CD4-positive, alpha-beta T cell treated with Interleukin-17A for 1 hour (primary cell): ENCODE data around the gene OR4C5.
"Not testable (repeated sequence)": the region's sequence is repeated elsewhere in the genome, so short reads cannot be mapped to it uniquely, and the experiment has no call there.

Experiments
- DNase-seq: peaks from one replicate; pipeline ENCODE4 v3.0.0-alpha.2; 2020

The OR4C5 gene

DNA sequence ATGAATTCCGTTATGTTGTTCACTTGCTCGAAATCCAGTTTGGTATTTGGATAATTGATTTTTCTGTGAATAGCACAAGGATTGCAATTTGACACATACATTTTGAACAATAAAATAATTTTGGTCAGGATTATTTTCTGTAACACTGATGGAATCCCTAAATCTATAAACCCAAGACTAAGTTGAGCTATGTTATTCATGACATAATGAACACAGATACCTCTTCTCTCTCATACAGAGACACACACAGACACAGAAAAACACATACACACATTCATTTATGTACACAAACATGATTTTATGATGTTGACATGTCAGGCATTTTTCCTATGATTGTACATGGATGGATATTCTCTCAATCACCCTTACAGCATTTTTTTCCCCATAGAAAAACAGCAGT is at the start of gene OR4C5:
Gene OR4C5, minus strand, starts transcription at position 101 of the 400 bp plus-strand sequence. Its CDS starts 0 bp downstream, at position 101.
- DNase-seq, result no peak

DNA sequence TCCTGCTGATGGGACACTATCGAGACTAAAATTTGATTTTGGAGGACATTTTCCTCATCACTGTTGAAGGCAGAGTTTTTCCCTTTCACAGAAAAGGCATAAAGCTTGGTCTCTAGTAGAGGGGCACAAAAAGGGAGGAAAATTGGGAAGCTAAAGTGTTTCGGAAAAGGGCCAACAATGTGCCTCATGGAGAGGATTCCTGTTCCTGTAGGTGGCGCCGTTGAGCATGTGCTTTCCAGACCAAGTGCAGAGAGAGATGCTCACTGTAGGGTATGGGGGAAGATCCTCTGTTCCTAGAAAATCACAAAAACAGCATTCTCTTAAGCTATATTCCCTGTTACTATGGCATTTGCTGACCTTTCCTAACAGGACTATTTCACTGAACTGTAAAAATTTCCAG is 18.4 kb upstream of the OR4C5 start:
- DNase-seq, result no peak

DNA sequence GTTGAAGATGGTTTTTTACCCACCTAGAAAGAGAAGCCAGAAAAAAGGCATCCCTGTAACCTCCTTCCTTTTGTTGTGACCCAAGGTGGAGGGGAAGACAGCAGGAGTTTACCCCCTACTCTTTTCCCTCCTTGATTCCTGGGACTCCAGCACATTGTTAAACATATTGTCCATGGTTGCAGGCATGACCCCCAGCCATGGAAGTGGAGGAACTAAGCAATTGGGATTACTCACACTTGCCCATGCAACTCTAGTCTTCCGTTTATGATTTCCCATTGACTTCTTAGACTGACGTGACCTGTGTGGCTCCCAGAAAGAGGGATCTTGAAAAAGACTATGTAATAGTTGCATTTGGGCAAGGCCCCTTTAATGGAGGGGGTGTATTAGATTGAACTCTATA is 17.9 kb upstream of the OR4C5 start:
- DNase-seq, result not testable (repeated sequence)

DNA sequence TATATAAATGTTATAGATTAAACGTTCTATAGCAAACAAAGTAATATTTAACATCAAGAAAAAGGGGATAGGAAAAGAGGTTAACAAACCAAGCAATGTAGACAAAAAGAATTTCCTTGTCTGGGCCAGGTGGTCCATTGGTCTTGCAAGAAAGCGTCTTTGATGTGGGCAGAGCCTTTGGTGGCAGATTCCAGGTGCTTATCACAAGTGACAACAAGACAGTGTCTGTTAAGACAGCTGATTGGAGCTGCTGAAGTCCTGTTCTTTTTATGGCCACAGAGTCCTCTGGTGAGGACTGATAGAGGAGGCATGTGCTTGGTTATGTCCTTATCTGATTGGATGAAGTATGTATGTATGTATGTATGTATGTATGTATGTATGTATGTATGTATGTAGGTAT is 5.0 kb downstream of the OR4C5 start:
- DNase-seq, result not testable (repeated sequence)

DNA sequence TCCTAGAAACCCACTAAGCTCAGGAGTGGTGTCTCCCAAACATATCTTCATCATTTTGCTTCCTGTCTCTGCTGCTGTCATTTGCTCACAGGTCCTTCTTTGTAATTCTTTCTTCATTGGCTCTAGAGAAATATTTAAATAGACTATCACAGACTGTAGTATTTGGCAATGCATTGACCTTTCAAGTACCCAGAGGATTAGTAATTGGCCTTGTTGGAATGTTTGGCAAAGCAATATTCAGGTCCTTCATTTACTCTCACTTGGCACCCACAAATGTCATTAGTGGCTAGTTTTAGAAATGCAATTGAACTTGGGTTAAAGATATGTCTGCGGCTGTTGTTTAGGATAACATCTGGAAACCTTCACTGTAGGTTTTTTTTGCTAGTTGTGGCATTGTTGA is 11.6 kb downstream of the OR4C5 start:
- no peak for DNase-seq

DNA sequence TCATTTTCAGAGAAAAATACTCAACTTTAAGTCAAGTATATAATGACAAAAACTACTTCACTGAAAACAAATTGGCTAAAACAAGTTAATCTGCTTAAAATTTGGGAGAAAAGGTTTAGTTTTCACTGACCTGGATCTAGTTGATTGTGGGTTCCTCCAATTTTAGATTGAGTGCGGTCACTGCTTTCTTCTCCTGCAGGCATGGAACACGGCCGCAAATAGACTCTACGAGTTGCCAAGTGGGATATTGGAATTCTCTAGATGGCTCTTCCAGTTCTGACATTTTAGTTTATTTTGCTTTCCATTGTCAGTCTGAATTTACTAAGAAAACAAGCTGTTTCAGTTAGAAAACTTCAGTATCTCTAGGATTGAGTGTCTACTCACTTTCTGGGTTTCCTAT is 12.3 kb downstream of the OR4C5 start:
- DNase-seq, result no peak

DNA sequence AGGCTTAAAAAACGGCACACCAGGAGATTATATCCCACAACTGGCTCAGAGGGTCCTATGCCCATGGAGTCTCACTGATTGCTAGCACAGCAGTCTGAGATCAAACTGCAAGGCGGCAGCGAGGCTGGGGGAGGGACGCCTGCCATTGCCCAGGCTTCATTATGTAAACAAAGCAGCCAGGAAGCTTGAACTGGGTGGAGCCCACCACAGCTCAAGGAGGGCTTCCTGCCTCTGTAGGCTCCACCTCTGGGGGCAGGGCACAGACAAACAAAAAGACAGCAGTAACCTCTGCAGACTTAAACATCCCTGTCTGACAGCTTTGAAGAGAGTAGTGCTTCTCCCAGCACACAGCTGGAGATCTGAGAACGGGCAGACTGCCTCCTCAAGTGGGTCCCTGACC is 20.0 kb downstream of the OR4C5 start:
- DNase-seq, result peak; percentile 31

DNA sequence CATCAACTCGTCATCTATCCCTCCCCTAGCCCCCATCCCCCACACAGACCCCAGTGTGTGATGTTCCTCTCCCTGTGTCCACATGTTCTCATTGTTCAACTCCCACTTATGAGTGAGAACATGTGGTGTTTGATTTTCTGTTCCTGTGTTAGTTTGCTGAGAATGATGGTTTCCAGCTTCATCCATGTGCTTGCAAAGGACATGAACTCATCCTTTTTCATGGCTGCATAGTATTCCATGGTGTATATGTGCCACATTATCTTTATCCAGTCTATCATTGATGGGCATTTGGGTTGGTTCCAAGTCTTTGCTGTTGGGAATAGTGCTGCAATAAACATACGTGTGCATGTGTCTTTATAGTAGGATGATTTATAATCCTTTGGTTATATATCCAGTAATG is 23.8 kb downstream of the OR4C5 start:
- not testable (repeated sequence) for DNase-seq

DNA sequence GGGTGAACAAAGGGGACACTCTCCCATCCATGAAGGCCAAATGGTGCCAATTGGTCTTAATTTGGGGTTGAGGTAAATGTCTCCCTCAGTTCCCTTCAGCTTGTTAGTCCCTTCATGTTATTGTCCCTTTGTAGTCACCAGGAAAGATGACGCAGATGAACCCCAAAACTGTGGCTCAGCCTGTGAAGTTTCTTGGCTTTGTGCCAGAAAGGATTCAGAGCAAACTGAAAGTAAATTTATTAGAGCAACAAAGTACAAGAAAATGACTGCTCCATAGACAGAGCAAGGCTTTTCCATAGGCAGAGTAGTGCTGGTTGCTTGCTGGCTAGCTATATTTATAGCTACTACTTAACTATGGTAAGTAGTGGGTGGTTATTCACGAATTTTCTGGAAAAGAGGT is 24.8 kb downstream of the OR4C5 start:
- peak; percentile 62 for DNase-seq

DNA sequence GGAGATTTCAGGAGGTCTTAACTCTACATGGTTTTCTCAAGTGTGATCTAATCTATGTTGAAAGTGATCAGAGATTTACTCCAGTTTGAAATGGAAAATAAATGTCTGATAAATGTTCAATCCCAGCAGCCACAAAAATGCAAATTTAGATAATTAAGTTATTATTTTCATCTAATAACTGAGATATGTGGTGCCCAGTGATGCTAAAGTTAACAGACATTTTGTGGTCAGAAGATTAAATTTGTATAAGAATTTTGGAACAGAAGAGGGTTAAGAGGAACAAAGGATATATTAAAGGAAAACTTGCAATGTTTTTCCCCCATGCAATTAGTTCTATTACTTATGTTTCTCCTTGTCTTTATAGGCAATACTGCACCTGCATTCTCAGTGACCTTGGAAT is 41.6 kb downstream of the OR4C5 start, which contains the start of gene OR4C3:
Gene OR4C3, plus strand, starts transcription at position 301 of the 400 bp plus-strand sequence. CDS start 102 bp downstream, outside the sequence.
- not testable (repeated sequence) for DNase-seq

DNA sequence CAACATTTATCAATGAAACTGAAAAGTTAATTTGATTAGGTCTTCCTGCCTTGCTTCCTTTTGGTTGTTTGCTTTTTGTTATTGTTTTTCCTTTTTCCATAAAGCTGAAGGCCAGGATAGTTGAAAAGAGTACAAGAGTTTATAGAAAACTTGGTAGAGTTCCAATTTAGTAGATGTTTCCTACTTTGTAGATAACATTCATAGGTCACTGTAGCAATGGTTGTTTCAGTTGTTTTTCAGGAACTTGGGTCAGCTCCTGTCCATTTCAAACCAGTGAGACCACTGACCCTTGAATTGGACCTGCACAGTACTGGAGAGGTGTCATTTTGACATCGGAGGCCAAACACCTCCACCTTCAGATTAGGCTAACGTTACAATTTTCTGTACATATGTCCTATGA is 46.5 kb downstream of the OR4C5 start:
- not testable (repeated sequence) for DNase-seq
